LNCaP clone FGC (cell line): Measurements from ENCODE around the gene TRANK1.

Experiments used
- DNase-seq: peaks from one replicate; pipeline ENCODE4 v3.0.0-alpha.2; 2011; ENCODE audit warnings: low read depth
- H3K4me3 ChIP-seq: 2 replicates; pipeline ENCODE4 v1.5.1; 2011; ENCODE audit warnings: mild to moderate bottlenecking, low read depth, low read length, control low read depth
- TF ChIP-seq, protein P1 (sequence below): IDR thresholded peaks from 2 replicates; pipeline ENCODE4 v1.5.1; 2012; ENCODE audit warnings: mild to moderate bottlenecking; ENCODE audit not compliant: control insufficient read depth, insufficient read depth; ENCODE audit errors: extremely low read depth

Gene TRANK1

DNA sequence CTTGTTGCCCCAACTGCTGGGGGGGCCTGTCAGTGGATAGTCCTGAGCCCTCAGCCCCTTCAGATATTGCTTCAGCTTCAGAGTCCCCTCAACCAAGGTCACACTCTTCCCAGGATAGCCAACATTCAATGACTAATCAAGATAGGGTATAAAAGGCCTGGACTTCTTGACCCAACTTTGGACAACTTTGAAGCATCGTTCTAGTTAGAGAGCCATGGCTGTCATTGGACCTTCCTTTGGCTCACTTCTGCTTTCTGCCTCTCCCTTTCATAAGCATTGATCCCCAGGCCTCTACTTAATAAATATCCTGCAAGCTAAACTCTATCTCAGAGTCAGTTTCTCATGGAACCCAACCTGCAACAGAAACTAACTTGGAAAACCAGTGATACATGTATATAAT, 149.2 kb downstream of the TRANK1 start:
- no peak overlapping the region for H3K4me3 ChIP-seq
- no peak for DNase-seq
- TF ChIP-seq, protein P1, sequence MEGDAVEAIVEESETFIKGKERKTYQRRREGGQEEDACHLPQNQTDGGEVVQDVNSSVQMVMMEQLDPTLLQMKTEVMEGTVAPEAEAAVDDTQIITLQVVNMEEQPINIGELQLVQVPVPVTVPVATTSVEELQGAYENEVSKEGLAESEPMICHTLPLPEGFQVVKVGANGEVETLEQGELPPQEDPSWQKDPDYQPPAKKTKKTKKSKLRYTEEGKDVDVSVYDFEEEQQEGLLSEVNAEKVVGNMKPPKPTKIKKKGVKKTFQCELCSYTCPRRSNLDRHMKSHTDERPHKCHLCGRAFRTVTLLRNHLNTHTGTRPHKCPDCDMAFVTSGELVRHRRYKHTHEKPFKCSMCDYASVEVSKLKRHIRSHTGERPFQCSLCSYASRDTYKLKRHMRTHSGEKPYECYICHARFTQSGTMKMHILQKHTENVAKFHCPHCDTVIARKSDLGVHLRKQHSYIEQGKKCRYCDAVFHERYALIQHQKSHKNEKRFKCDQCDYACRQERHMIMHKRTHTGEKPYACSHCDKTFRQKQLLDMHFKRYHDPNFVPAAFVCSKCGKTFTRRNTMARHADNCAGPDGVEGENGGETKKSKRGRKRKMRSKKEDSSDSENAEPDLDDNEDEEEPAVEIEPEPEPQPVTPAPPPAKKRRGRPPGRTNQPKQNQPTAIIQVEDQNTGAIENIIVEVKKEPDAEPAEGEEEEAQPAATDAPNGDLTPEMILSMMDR, result no peak

DNA sequence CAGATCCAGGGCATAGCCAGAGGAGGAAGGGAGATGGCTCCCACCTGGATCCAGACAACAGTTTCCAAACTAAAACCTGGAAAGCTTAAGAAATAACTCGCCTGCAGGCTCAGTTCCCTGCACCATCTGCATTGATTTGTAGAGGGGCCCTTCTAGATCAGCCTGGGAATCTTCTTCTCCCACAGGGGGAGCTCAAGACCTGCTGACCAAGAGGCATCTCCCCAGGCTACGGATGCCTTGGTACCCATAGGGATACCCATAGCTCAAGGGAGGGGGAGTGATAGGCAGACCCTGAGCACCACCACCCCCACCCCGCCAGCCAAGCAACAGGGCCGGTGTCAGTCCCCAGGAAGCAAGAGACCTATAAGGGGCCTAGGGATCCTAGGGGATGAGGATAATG, 152.5 kb downstream of the TRANK1 start:
- DNase-seq, result no peak
- TF ChIP-seq, protein P1, result peak; percentile 54
- no peak overlapping the region for H3K4me3 ChIP-seq

DNA sequence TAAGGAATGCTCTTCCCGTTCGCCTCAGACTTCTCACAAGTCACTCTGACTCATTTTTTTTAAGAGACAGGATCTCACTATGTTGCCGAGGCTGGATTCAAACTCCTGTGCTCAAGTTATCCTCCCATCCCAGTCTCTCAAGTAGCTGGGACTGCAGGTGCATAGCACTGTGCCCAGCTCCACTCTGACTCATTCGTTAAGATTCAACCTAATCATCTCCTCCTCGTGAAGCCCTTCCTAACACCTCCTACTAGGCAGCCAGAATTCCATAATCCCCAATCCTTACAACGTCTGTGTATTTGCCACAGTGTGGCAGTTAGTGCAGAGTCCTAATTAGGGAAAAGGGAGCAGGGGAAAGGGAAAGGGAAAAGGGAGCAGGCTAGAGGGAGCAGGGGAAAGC, 154.1 kb downstream of the TRANK1 start:
- H3K4me3 ChIP-seq, result no peak overlapping the region
- TF ChIP-seq, protein P1, result no peak
- DNase-seq, result no peak

DNA sequence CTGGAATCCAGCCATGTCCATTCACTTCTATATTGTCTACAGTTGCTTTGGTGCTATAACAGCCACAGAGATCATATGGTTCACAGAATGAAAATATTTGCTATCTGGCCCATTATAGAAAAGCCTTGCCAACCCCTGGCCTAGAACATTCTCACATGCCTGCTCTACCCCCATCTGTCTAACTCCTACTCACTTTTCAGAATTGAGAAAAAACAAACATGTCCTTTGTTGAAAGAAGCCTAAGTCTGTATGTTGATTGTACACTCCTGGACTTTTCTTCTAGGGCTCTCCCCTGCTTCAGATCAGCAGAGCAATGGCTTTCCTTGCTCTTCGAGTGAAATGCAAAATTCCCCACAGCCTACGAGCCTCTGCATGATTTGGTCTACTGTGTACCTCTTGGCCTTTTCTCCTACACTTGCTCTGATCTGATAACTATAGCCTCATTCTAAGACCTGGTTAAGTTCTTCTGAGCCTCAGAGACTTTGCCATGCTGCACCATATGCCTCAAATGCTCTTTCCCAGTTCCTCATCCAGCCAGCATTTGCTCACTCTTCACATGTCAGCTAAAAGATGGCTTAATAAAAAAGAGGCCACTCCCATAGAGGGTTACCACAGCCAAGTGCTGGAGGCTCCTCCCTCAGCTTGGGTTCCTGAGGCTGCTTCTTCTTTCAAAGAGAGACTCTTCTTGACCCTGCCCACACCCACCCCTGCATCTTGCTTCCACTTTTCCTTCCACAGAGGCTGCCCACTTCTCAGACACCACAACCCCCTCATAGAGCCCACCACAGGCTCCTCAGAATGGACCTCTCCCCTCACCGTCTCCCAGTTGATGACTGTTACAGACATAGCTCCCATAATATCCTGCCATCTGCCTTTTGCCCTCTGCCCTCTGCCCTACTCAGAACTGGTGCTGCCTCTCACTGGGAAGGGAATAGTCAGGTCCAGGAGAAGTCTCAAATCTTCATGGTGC, 157.6 kb downstream of the TRANK1 start:
- no peak overlapping the region for H3K4me3 ChIP-seq
- TF ChIP-seq, protein P1, result no peak
- no peak for DNase-seq

DNA sequence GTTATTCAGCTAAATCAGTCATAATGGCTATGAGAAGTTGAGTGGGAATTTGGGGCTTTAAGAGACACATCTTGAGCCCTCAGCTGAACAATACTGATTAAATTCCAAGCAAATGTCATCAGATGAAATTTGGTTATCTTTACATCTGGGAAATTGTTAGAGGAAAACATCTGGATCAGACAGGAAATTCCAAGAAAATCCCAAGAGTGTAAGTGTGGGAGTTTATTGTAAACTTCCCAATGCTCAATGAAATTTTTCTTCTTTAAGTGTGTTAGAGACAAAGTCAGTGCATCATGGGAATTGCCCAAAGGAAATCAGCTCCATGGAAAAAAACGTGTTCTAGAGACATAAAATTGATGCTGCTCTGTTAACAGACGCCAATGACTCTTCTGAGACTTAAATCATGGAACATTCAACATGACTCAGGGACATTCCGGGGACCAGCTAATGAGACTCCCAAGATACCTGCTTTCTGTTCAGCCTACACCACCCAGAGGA, 160.7 kb downstream of the TRANK1 start:
- no peak for DNase-seq
- TF ChIP-seq, protein P1, result no peak
- H3K4me3 ChIP-seq, result no peak overlapping the region

DNA sequence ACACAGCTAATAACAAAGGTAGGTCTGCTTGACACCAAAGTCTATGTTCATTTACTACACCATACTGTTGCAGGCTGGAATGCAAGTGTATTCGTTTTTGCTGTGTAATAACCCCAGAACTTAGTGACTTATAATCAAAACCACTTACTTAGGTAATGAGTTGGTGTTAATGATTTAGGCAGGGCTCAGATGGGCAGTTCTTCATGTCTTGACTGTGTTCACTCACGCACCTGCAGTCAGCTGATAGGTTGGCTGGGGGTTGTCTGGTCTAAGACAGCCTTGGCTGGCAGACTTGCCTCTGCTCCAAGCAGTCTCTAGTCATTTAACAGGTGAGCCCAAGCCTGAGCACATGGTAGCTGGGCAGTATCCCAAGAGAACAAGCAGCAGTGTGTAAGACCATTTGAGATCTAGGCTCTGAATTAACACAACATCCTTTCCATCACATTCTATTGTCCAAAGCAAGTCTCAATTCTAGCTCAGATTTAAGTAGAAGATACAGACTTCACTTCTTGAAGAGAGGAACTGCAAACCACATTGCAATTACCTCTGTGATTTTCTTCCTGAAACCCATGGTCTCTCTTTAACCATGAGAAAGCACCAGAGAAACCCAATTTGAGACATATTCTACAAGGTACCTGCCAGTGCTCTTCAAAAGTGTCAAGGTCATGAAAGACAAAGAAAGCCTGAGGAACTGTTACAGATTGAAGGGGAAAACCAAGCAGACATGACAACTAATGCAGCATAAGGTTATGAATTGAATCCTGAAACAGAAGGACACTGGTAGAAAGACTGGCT, 167.2 kb downstream of the TRANK1 start:
- TF ChIP-seq, protein P1, result no peak
- H3K4me3 ChIP-seq, result no peak overlapping the region
- no peak for DNase-seq
